AG10803 (cell line): ENCODE results near the gene IL1RAPL2.

Source experiments
- DNase-seq: peaks from one replicate; pipeline ENCODE4 v3.0.0; 2010; ENCODE audit warnings: low read depth
- H3K4me3 ChIP-seq: 2 replicates; pipeline ENCODE4 v1.5.1; 2011; ENCODE audit warnings: mild to moderate bottlenecking, low read length, control low read depth
- CTCF ChIP-seq: conservative IDR thresholded peaks from 2 replicates; pipeline ENCODE4 v1.5.1; 2011; ENCODE audit warnings: mild to moderate bottlenecking, low read length, control low read depth, inconsistent platforms

Gene IL1RAPL2

GRCh38 chrX:105753411-105753810 lies 1187.4 kb downstream of the IL1RAPL2 start:
- DNase-seq: no peak
- no peak overlapping the region for H3K4me3 ChIP-seq
- TF ChIP-seq CTCF: no peak

GRCh38 chrX:105754286-105754964 lies 1188.4 kb downstream of the IL1RAPL2 start:
- TF ChIP-seq CTCF: no peak
- DNase-seq: no peak

GRCh38 chrX:105755109-105755508 lies 1189.1 kb downstream of the IL1RAPL2 start:
- TF ChIP-seq CTCF: no peak
- DNase-seq: no peak
- H3K4me3 ChIP-seq: no peak overlapping the region

More at GRCh38 chrX:105754286-105754964, 1188.4 kb downstream of the IL1RAPL2 start:
- no peak overlapping the region for H3K4me3 ChIP-seq

GRCh38 chrX:105758754-105759153 lies 1192.8 kb downstream of the IL1RAPL2 start:
- no peak for DNase-seq
- TF ChIP-seq CTCF: no peak

GRCh38 chrX:105759598-105759997 lies 1193.6 kb downstream of the IL1RAPL2 start:
- H3K4me3 ChIP-seq: no peak overlapping the region
- no peak for DNase-seq
- no peak for TF ChIP-seq CTCF

More at GRCh38 chrX:105758754-105759153, 1192.8 kb downstream of the IL1RAPL2 start:
- H3K4me3 ChIP-seq: no peak overlapping the region

- no peak for TF ChIP-seq CTCF
- DNase-seq: no peak
- H3K4me3 ChIP-seq: no peak overlapping the region
Measured at GRCh38 chrX:105765691-105766090, 1199.7 kb downstream of the IL1RAPL2 start.

- no peak overlapping the region for H3K4me3 ChIP-seq
- TF ChIP-seq CTCF: no peak
- DNase-seq: no peak
Measured at GRCh38 chrX:105773801-105774200, 1207.8 kb downstream of the IL1RAPL2 start.
